AG09319 (cell line): Measurements from ENCODE around the gene ST6GAL1.
"Not testable (repeated sequence)": the region's sequence is repeated elsewhere in the genome, so short reads cannot be mapped to it uniquely, and the experiment has no call there.

Experiments used
- DNase-seq: peaks from one replicate; pipeline ENCODE4 v3.0.0-alpha.2; 2010; ENCODE audit warnings: low read depth; ENCODE audit errors: extremely low read depth
- TF ChIP-seq, protein P1 (sequence below): IDR thresholded peaks from 2 replicates; pipeline ENCODE4 v1.5.1; 2011; ENCODE audit warnings: low read depth, mild to moderate bottlenecking, inconsistent platforms, low read length, moderate library complexity

The ST6GAL1 gene

DNA sequence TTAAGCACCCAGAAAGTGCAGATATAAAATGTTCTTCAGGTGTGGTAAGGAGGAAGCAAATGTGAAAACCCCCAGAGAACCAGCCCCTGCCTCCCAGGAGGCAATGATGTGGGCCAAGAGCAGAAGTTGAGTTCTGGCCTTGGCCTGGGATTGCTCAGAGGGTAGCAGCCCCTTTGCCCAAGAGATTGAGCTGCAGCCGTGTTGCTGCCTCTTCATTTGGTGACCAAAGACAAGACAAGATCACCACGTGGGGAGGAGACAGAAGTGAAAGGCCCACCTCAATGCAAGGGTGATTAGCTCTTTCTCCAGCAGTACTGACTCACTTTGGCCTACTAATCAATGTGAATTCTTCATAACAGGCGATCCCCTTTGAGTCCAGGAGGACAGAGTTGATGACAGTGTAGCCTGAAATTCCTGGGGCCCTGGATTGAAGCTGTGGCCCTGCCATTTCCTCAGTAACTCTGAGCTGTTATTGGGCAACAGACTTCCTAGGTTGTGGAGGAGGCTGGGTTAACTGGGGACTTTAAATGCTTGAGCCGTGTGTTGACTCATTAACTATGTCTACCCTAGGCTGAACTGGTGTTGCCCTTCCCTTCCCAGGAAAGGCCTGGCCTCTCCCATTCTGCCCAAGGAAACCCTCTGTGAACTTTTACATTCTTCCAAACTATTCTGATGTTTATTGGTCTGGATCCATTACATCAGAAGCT, 86.5 kb downstream of the ST6GAL1 start:
- TF ChIP-seq, protein P1, sequence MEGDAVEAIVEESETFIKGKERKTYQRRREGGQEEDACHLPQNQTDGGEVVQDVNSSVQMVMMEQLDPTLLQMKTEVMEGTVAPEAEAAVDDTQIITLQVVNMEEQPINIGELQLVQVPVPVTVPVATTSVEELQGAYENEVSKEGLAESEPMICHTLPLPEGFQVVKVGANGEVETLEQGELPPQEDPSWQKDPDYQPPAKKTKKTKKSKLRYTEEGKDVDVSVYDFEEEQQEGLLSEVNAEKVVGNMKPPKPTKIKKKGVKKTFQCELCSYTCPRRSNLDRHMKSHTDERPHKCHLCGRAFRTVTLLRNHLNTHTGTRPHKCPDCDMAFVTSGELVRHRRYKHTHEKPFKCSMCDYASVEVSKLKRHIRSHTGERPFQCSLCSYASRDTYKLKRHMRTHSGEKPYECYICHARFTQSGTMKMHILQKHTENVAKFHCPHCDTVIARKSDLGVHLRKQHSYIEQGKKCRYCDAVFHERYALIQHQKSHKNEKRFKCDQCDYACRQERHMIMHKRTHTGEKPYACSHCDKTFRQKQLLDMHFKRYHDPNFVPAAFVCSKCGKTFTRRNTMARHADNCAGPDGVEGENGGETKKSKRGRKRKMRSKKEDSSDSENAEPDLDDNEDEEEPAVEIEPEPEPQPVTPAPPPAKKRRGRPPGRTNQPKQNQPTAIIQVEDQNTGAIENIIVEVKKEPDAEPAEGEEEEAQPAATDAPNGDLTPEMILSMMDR: no peak
- no peak for DNase-seq

DNA sequence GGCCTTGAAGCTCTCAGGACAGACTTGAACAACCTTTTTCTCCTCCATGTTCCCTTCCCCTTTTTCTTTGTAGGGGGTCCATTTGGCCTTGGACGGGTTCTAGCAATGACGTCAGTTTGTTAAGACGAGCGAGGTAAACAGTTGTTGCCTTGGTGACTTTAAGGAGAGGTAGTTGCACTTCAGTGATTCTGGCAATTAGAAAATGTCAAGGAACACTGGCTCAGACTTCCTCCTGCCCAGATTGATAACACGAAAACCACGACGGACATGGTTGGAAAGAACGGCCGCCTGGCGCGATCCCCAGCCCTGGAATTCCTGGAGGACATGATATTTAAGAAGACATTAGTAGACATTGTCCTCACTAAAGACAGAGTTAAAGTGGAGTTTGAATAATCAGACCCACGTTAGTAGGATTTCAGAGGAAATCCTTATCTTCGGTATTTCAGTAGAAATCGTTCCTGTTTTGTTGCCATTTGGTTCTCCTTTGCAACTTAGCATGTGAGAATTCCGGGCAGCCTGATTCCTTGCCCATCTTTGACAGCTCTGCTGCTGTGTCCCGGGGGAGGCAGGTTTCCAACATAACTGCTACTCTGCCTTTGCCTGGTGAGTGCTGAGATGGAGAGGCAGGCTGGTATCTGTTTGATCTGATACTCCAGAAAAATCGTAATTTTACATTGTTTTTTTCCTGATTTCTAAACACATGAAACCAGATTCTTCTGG, 87.3 kb downstream of the ST6GAL1 start:
- TF ChIP-seq, protein P1: no peak
- DNase-seq: no peak

DNA sequence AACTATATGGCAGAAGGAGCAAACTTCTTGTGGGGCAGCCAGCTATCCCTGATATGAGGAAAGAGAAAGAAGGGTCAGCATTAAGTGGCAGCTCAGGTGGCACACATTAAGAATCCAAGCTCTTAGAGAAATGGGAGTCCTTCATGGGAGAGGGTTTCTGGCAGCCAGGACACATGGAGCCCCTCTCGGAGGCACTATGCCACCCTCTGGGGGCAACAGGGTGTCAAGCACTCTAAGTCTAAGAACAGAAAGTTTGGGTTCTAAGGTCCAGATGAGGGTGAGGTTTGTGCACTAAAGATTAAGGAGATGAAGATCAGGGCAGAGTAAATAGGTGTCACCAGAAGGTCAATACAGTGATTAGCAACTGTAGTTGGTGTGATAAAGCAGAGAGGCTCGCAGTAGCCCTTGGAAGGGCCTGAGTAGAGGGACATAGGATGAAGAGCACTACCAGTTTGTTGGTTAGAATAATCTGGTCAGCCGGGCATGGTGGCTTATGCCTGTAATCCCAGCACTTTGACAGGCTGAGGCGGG, 89.3 kb downstream of the ST6GAL1 start:
- DNase-seq: no peak
- TF ChIP-seq, protein P1: no peak

DNA sequence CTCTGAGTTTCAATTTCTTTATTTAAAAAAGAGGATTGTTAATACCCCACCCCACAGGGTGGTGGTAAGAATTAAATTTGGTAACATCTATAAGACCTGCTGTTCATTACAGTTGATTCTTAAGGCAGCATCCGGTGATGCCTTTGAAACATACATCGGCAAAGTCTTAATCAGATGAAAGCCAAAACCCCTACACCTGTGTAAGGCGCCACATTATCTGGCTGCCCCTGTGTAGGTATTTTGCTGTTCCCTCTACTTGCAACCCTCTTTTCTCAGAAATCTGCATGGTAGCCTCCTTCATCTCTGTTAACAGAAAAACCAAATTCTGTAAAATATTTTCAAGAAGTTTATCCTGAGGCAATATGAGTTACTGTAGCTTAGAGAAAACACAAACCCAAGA, 90.0 kb downstream of the ST6GAL1 start:
- DNase-seq: no peak
- TF ChIP-seq, protein P1: no peak

DNA sequence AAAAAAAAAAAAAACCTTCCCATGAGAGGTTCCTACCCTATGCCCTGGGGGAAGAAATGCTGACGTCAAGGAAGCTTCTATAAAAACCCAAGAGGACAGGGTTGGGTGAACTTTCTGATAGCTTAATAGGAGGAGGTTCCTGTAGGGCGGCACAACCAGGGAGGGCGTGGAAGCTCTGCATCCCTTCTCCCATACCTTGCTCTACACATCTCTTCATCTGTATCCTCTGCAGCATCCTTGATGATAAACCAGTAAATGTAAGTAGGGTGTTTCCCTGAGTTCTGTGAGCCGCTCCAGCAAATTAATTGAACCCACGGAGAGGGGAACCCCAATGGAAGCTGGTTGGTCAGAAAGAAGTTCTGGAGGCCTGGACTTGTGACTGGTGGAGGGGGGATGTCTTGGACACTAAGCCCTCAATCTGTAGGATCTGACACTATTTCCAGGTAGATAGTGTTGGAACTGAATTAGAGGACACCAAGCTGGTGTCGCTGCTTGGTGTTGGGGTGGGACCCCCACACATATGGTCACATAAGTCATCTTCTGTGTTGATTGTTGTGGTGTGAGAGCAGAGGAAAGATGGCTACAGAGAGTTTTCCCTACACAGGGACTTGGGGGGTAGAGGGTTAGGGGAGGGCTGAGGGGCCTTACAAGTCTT, 91.5 kb downstream of the ST6GAL1 start:
- TF ChIP-seq, protein P1: no peak
- DNase-seq: no peak

DNA sequence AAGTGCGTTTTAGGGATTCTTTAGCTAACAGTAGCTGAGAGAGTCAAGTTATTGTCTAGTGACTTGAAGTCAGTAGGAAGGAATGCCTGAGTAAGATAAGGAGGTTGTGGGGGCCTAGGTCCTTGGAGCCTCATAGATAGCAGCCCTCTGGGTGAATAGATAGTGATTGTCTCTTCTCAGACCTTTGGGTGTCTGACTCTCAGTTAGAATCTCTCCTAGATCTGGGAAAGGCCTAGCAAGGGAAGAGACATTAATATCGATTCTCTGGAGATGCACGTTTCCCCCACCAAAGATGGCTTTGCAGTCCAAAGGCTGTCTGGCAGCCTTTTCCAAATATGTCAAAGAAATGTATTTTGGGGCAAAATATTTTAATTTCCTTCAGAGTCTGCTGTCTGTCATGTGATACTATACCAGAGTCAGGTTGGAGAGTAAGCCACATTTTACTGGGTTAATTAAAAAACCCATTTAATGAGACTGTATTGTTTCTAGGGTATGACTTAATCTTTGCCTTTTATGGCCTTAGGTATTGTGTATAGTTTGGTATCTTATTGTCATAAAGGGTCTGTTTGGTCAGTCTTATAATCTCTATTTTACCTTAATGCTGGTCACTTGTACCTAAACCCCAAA, 92.2 kb downstream of the ST6GAL1 start:
- DNase-seq: no peak
- TF ChIP-seq, protein P1: no peak

DNA sequence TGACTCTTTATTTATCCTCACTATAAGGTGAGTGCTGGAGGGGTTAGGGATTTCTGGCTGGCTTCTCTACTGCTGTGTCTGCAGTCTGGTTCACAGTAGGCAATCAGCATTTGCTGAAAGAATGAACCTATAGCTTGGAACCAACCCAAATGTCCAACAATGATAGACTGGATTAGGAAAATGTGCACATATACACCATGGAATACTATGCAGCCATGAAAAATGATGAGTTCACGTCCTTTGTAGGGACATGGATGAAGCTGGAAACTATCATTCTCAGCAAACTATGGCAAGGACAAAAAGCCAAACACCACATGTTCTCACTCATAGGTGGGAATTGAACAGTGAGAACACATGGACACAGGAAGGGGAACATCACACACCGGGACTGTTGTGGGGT, 93.0 kb downstream of the ST6GAL1 start:
- DNase-seq: not testable (repeated sequence)
